ENCODE data around the gene KRTAP5-7. TPM values are rescaled to one million over a fixed set of nuclear protein-coding genes. Genes with fewer than 3 reads are reported as not detected.
"Not testable (repeated sequence)": the region's sequence is repeated elsewhere in the genome, so short reads cannot be mapped to it uniquely, and the experiment has no call there.

The KRTAP5-7 gene
- total and polyA plus RNA-seq, 11 donors = not detected

DNA sequence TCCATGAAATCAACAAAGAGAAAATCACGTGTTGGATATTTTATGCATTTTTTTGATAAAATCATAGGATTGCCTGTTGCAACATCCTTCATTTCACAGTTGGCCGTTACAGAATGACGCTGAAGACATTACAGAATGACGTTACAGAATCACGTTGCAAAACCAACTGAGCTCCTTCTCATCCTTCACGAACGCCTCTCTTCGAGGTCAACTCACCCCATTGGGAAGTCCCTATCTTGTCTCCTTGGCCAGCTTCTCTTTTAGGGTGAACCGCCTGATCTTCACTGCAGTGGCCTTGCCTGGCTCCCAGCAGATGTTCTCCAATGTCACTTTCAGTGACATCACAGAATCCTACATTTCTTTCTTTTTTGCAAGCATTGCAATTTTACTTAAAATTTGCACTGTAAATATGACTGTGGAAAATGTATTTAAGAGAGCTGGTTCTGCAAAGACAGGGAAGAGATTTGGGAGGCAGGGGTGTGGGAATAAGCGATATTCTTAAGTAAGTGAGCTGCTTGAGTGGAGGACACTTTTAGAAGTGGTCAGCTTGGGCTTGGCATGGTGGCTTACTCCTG, 5.1 kb downstream of the KRTAP5-7 start:
- H3K27me3 ChIP-seq = no peaks in the 10 kb centered on the region
- ATAC-seq (no peak), DNase-seq (no peak)
- H3K27ac ChIP-seq = no peak overlapping the region
- H3K9me3 ChIP-seq = no peaks in the 10 kb centered on the region
- intact Hi-C loops (cut with DNase I) = no loop called here
- 82 to 83% (median 83%) methylated on average over 10 of the region's 10 CpGs for WGBS, 4 donors
- H3K4me1 ChIP-seq = no peaks in the 10 kb centered on the region
- no peaks in the 10 kb centered on the region for H3K36me3 ChIP-seq
- H3K4me3 ChIP-seq = no peak overlapping the region
- no peak for TF ChIP-seq POLR2A (IDR thresholded peaks at IDR 0.05)
- TF ChIP-seq, protein P1, sequence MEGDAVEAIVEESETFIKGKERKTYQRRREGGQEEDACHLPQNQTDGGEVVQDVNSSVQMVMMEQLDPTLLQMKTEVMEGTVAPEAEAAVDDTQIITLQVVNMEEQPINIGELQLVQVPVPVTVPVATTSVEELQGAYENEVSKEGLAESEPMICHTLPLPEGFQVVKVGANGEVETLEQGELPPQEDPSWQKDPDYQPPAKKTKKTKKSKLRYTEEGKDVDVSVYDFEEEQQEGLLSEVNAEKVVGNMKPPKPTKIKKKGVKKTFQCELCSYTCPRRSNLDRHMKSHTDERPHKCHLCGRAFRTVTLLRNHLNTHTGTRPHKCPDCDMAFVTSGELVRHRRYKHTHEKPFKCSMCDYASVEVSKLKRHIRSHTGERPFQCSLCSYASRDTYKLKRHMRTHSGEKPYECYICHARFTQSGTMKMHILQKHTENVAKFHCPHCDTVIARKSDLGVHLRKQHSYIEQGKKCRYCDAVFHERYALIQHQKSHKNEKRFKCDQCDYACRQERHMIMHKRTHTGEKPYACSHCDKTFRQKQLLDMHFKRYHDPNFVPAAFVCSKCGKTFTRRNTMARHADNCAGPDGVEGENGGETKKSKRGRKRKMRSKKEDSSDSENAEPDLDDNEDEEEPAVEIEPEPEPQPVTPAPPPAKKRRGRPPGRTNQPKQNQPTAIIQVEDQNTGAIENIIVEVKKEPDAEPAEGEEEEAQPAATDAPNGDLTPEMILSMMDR (IDR thresholded peaks at IDR 0.05) = no peak

DNA sequence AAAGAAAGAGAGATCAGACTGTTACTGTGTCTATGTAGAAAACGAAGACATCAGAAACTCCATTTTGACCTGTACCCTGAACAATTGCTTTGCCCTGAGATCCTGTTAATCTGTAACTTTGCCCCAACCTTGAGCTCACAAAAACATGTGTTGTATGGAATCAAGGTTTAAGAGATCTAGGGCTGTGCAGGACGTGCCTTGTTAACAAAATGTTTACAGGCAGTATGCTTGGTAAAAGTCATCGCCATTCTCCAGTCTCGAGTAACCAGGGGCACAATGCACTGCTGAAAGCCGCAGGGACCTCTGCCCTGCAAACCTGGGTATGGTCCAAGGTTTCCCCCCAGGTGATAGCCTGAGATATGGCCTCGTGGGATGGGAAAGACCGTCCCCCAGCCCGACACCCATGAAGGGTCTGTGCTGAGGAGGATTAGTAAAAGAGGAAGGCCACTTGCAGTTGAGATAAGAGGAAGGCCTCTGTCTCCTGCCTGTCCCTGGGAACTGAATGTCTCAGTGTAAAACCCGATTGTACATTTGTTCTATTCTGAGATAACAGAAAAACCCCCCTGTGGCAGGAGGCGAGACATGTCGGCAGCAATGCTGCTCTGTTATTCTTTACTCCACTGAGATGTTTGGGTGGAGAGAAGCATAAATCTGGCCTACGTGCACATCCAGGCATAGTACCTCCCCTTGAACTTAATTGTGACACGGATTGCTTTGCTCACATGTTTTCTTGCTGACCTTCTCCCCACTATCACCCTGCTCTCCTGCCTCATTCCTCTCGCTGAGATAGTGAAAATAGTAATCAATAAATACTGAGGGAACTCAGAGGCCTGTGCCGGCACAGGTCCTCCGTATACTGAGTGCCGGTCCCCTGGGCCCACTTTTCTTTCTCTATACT, 7.9 kb downstream of the KRTAP5-7 start:
- H3K4me3 ChIP-seq; H3K36me3 ChIP-seq; H3K4me1 ChIP-seq; H3K9me3 ChIP-seq; H3K27me3 ChIP-seq; ATAC-seq; intact Hi-C loops (cut with DNase I); DNase-seq; H3K27ac ChIP-seq: not testable (repeated sequence)
- WGBS, 4 donors = 58 to 70% (median 64%) methylated on average over 17 of the region's 17 CpGs

DNA sequence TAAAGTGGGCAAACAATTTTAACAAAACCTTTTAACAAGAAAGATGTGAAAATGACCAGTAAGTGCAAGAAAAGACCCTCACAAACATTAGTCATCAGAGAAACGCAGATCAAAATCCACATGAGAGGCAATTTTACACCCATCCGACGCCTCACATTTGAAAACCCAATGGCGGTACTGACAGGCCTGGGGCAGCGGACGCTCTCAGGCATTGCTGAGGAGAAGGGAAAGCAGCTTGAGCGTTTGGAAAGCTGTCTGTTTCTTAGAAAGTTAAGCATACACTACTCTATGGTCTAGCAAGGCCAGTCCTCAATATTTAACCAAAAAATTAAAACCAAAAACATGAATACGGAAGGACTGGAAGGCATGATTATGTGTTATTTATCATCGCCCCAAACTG, 8.8 kb downstream of the KRTAP5-7 start:
- DNase-seq (no peak), ATAC-seq (no peak)
- WGBS, 4 donors = 91 to 96% (median 94%) methylated on average over 9 of the region's 9 CpGs
- H3K36me3 ChIP-seq = no peaks in the 10 kb centered on the region
- no peaks in the 10 kb centered on the region for H3K4me1 ChIP-seq
- H3K9me3 ChIP-seq = no peaks in the 10 kb centered on the region
- TF ChIP-seq, protein P1 (IDR thresholded peaks at IDR 0.05) = no peak
- TF ChIP-seq POLR2A (IDR thresholded peaks at IDR 0.05) = no peak
- H3K4me3 ChIP-seq = no peak overlapping the region
- intact Hi-C loops (cut with DNase I) = no loop called here
- H3K27ac ChIP-seq = no peak overlapping the region
- H3K27me3 ChIP-seq = no peaks in the 10 kb centered on the region

DNA sequence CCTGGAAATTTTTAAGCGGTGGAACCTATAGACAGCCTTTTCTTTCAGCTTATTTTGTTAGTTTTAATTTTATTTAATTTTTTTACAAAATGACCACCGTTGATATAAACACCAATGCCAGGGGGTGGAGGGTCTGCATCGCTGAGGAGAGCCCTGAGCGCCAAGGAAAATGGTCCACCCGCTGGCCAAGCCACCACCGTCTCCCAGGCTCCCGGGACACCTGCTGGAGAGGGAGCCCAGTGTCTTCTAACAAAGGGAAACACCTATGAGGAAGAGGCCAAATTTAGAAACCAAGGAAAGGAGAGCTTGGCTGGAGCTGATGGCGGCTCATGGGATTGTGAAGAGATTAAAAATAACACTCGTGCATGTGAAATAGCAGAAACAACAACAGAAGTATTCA, 10.5 kb downstream of the KRTAP5-7 start:
- Histone ChIP-seq H3K9me3 (no peaks in the 10 kb centered on the region), H3K4me3 (no peak overlapping the region), H3K27me3 (no peaks in the 10 kb centered on the region), H3K4me1 (no peaks in the 10 kb centered on the region), H3K36me3 (no peaks in the 10 kb centered on the region), H3K27ac (no peak overlapping the region)
- DNase-seq = no peak
- TF ChIP-seq POLR2A (IDR thresholded peaks at IDR 0.05) = no peak
- TF ChIP-seq, protein P1 (IDR thresholded peaks at IDR 0.05) = no peak
- WGBS, 4 donors = 73 to 81% (median 79%) methylated on average over 9 of the region's 9 CpGs
- no peak for ATAC-seq
- intact Hi-C loops (cut with DNase I) = no loop called here

DNA sequence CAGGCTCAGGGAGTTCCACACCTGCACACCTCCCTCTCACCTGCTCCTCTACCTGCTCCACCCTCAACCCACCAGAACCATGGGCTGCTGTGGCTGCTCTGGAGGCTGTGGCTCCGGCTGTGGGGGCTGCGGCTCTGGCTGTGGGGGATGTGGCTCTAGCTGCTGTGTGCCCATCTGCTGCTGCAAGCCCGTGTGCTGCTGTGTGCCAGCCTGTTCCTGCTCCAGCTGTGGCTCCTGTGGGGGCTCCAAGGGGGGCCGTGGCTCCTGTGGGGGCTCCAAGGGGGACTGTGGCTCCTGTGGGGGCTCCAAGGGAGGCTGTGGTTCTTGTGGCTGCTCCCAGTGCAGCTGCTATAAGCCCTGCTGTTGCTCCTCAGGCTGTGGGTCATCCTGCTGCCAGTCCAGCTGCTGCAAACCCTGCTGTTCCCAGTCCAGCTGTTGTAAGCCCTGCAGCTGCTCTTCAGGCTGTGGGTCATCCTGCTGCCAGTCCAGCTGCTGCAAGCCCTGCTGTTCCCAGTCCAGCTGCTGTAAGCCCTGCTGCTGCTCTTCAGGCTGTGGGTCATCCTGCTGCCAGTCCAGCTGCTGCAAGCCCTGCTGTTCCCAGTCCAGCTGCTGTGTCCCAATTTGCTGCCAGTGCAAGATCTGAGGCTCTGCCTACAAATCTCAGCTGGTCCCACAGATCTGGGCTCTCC, 11.1 kb downstream of the KRTAP5-7 start, which contains the start of gene KRTAP5-8:
KRTAP5-8 (plus strand) TSS at position 49 of the 689 bp plus-strand sequence; CDS start at position 80, 31 bp downstream.
- H3K4me3 ChIP-seq; H3K36me3 ChIP-seq; ATAC-seq; intact Hi-C loops (cut with DNase I); H3K27ac ChIP-seq; H3K27me3 ChIP-seq; H3K4me1 ChIP-seq; H3K9me3 ChIP-seq; DNase-seq: not testable (repeated sequence)
- 65 to 67% methylated on average over 4 of the region's 4 CpGs; no CpG with 5 or more reads in 2 of the 4 donors for WGBS, 4 donors

All from heart left ventricle (tissue), 16 donors.